Stimulated activated CD4-positive, alpha-beta T cell treated with anti-CD3 and anti-CD28 coated beads, Interleukin-2, amount 100 ng/mL, for 24 hours (primary cell): ENCODE results near the gene LILRB3.
"Not testable (repeated sequence)": the region's sequence is repeated elsewhere in the genome, so short reads cannot be mapped to it uniquely, and the experiment has no call there.

Source experiments
- DNase-seq, 2 donors: peaks; one replicate each; pipeline ENCODE4 v3.0.0-alpha.2; 2020

The LILRB3 gene

GRCh38 chr19:54222474-54223276 lies at the start of gene LILRB3:
Gene LILRB3, minus strand, starts transcription at chr19:54223007. Its CDS starts 31 bp downstream, at chr19:54222976.
- not testable (repeated sequence) for DNase-seq

GRCh38 chr19:54272181-54272580 lies 49.4 kb upstream of the LILRB3 start:
- DNase-seq: not testable (repeated sequence)

GRCh38 chr19:54271587-54271986 lies 48.8 kb upstream of the LILRB3 start:
- DNase-seq: not testable (repeated sequence)

- DNase-seq: no peak
Observed at GRCh38 chr19:54271106-54271505, 48.3 kb upstream of the LILRB3 start.

- no peak for DNase-seq
Observed at GRCh38 chr19:54268936-54269335, 46.1 kb upstream of the LILRB3 start.

- peak; percentile 78 to 85 for DNase-seq
Observed at GRCh38 chr19:54266133-54266532, 43.3 kb upstream of the LILRB3 start.

GRCh38 chr19:54262470-54262869 lies 39.7 kb upstream of the LILRB3 start:
- no peak for DNase-seq

GRCh38 chr19:54262066-54262465 lies 39.3 kb upstream of the LILRB3 start:
- DNase-seq: no peak

GRCh38 chr19:54257116-54257480 lies 34.3 kb upstream of the LILRB3 start, which contains the start of gene LILRB5:
Gene LILRB5, minus strand, starts transcription at chr19:54257273. Its CDS starts 80 bp downstream, at chr19:54257193.
- no peak for DNase-seq

- DNase-seq: no peak
Observed at GRCh38 chr19:54256250-54257115, 33.7 kb upstream of the LILRB3 start.

GRCh38 chr19:54255105-54255775 lies 32.4 kb upstream of the LILRB3 start:
- DNase-seq: no peak

- no peak for DNase-seq
Observed at GRCh38 chr19:54254195-54254906, 31.5 kb upstream of the LILRB3 start.

GRCh38 chr19:54253331-54254194 lies 30.8 kb upstream of the LILRB3 start:
- no peak for DNase-seq

- no peak for DNase-seq
Observed at GRCh38 chr19:54252845-54253244, 30.0 kb upstream of the LILRB3 start.

- DNase-seq: no peak
Observed at GRCh38 chr19:54252243-54252642, 29.4 kb upstream of the LILRB3 start.

GRCh38 chr19:54248016-54248601 lies 25.3 kb upstream of the LILRB3 start:
- peak; percentile 34 to 47 for DNase-seq

- no peak for DNase-seq
Observed at GRCh38 chr19:54247106-54247930, 24.5 kb upstream of the LILRB3 start.

- DNase-seq: no peak
Observed at GRCh38 chr19:54245936-54246335, 23.1 kb upstream of the LILRB3 start.

GRCh38 chr19:54243809-54244208 lies 21.0 kb upstream of the LILRB3 start:
- not testable (repeated sequence) for DNase-seq

- not testable (repeated sequence) for DNase-seq
Observed at GRCh38 chr19:54242646-54243045, 19.8 kb upstream of the LILRB3 start, which contains the start of gene LILRA6. Gene LILRA6, minus strand, starts transcription at chr19:54242790.
